OCI-LY7 (cell line): ENCODE results near the gene SCN8A. TPM values are rescaled to one million over a fixed set of nuclear protein-coding genes. Genes with fewer than 3 reads are reported as not detected.

Experiments
- BruUV-seq: library from RNA; stranded (reverse); fragments of 400-500 nt; replicated peaks from 2 replicates; lab custom pipeline; 2021; lab: Mats Ljungman, UMichigan
- CTCF ChIA-PET: fragments of 300-600 bp; sonication (Branson Sonifier 250); formaldehyde crosslinking; loops from one replicate; lab custom pipeline; 2022; ENCODE audit warnings: antibody characterized with exemption; ENCODE audit not compliant: unreplicated experiment; lab: Charles Lee
- POLR2A ChIA-PET: fragments of 300-600 bp; sonication (Branson Sonifier 250); formaldehyde crosslinking; loops from one replicate; lab custom pipeline; 2022; ENCODE audit warnings: antibody characterized with exemption; lab: Charles Lee
- DNase-seq: peaks from one replicate; pipeline ENCODE4 v3.0.0-alpha.2; 2015; ENCODE audit warnings: low spot score
- H2AFZ ChIP-seq: fragments of 200-600 bp; sonication (generic), shearing (Covaris generic); 2 replicates; pipeline ENCODE4 v1.6.1; 2014; ENCODE audit warnings: mild to moderate bottlenecking, antibody characterized with exemption, low read length, moderate library complexity
- H3K27ac ChIP-seq: fragments of 200-600 bp; sonication (generic); 2 replicates; pipeline ENCODE4 v1.5.1; 2014; ENCODE audit warnings: mixed run types, low read depth, mild to moderate bottlenecking, moderate library complexity, low read length, inconsistent platforms; ENCODE audit not compliant: poor library complexity, severe bottlenecking
- H3K36me3 ChIP-seq: fragments of 200-600 bp; sonication (generic); 2 replicates; pipeline ENCODE4 v1.6.1; 2014; ENCODE audit warnings: mild to moderate bottlenecking, antibody characterized with exemption, low read length, moderate library complexity, mixed read lengths; ENCODE audit not compliant: insufficient read depth
- H3K4me1 ChIP-seq: fragments of 200-600 bp; sonication (generic); 2 replicates; pipeline ENCODE4 v1.5.1; 2014; ENCODE audit warnings: mild to moderate bottlenecking, low read length; ENCODE audit not compliant: insufficient read depth, poor library complexity, severe bottlenecking
- H3K4me2 ChIP-seq: fragments of 200-600 bp; sonication (generic); 2 replicates; pipeline ENCODE4 v1.6.1; 2014; ENCODE audit warnings: mild to moderate bottlenecking, low read length
- H3K4me3 ChIP-seq: fragments of 200-600 bp; sonication (generic); 2 replicates; pipeline ENCODE4 v1.5.1; 2014; ENCODE audit warnings: mild to moderate bottlenecking, low read depth, low read length; ENCODE audit not compliant: poor library complexity, severe bottlenecking
- H3K79me2 ChIP-seq: fragments of 200-600 bp; sonication (generic); 2 replicates; pipeline ENCODE4 v1.6.1; 2016; ENCODE audit warnings: low read depth, mild to moderate bottlenecking, low read length, moderate library complexity, mixed read lengths; ENCODE audit not compliant: insufficient read depth
- H3K9me2 ChIP-seq: fragments of 200-600 bp; sonication (generic); 2 replicates; pipeline ENCODE4 v1.6.1; 2016; ENCODE audit warnings: mild to moderate bottlenecking, low read length, mixed read lengths; ENCODE audit not compliant: insufficient read depth
- H3K9me3 ChIP-seq: fragments of 200-600 bp; sonication (generic); 2 replicates; pipeline ENCODE4 v1.6.1; 2014; ENCODE audit warnings: mild to moderate bottlenecking, mixed run types, low read length, mixed read lengths
- H4K20me1 ChIP-seq: fragments of 200-600 bp; sonication (generic); 2 replicates; pipeline ENCODE4 v1.6.1; 2014; ENCODE audit warnings: mild to moderate bottlenecking, antibody characterized with exemption, low read length, moderate library complexity, mixed read lengths; ENCODE audit not compliant: insufficient read depth
- EZH2phosphoT487 ChIP-seq: fragments of 200-600 bp; sonication (generic); IDR thresholded peaks from 2 replicates; pipeline ENCODE4 v1.6.1; 2018; ENCODE audit warnings: low read depth, borderline replicate concordance, mild to moderate bottlenecking, mixed run types, antibody characterized with exemption, low read length, moderate library complexity, mixed read lengths
- intact Hi-C: fragments of 100-400 bp; cut with micrococcal nuclease; formaldehyde crosslinking; loops from one replicate; pipeline ENCODE4 v1.10.0; 2022; ENCODE audit not compliant: unreplicated experiment
- total RNA-seq, 2 experiments: library from RNA; depleted of rRNA in 1 of 2; stranded (reverse); fragments of >200 nt in 1 of 2; shearing (Covaris generic) in 1 of 2; gene quantifications; 2 replicates each; pipeline ENCODE4 v1.2.3, GENCODE V29; 2014 to 2022
- TF ChIP-seq, protein P1 (sequence below): fragments of 200-600 bp; sonication (generic); conservative IDR thresholded peaks from 2 replicates; pipeline ENCODE4 v1.5.1; 2014; ENCODE audit warnings: mild to moderate bottlenecking, antibody characterized with exemption, low read length, moderate library complexity, mixed read lengths

The SCN8A gene
- total RNA-seq, 2 experiments from 2014 or later: 0.88 to 2.6 TPM

GRCh38 chr12:51847643-51848325 is 256.8 kb downstream of the SCN8A start:
- Histone ChIP-seq H3K9me2 (no peaks in the 10 kb centered on the region), H3K27ac (no peak overlapping the region), H3K36me3 (no peaks in the 10 kb centered on the region), H3K4me2 (no peak overlapping the region), H3K4me1 (no peaks in the 10 kb centered on the region), H3K79me2 (no peaks in the 10 kb centered on the region), H3K4me3 (no peak overlapping the region), H3K9me3 (no peaks in the 10 kb centered on the region), H4K20me1 (no peaks in the 10 kb centered on the region), H2AFZ (no peak overlapping the region)
- no TSS peak for BruUV-seq
- no peak for TF ChIP-seq EZH2phosphoT487
- TF ChIP-seq, protein P1, sequence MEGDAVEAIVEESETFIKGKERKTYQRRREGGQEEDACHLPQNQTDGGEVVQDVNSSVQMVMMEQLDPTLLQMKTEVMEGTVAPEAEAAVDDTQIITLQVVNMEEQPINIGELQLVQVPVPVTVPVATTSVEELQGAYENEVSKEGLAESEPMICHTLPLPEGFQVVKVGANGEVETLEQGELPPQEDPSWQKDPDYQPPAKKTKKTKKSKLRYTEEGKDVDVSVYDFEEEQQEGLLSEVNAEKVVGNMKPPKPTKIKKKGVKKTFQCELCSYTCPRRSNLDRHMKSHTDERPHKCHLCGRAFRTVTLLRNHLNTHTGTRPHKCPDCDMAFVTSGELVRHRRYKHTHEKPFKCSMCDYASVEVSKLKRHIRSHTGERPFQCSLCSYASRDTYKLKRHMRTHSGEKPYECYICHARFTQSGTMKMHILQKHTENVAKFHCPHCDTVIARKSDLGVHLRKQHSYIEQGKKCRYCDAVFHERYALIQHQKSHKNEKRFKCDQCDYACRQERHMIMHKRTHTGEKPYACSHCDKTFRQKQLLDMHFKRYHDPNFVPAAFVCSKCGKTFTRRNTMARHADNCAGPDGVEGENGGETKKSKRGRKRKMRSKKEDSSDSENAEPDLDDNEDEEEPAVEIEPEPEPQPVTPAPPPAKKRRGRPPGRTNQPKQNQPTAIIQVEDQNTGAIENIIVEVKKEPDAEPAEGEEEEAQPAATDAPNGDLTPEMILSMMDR: no peak
- no peak for DNase-seq
- ChIA-PET CTCF (no interaction called here), POLR2A (no interaction called here)
- intact Hi-C loops: no loop called here

DNA sequence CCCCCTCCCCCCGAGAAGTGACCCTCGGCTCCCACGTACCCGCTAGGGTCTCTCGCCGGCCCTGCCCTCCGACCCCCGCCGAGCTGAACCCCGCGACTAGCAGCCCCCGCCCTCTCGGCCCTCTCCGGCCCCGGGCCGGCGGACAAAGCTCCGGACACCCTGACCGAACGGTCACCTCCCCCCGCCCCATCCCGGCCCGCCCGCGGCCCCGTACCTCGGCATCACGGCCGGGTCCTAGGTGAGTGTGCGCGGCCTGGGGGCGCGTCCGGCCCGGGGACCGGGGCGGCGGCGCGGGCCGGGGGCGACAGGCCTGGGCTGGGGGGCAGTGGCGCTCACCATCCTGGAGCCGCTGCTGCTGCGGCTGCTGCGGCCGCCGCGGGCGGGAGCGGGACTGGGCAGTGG is 257.3 kb downstream of the SCN8A start, which contains the start of gene FIGNL2:
Gene FIGNL2 (minus strand): TSS at position 393 of the 402 bp plus-strand sequence. CDS start 26,305 bp downstream, outside the sequence.
- Histone ChIP-seq H3K79me2 (no peaks in the 10 kb centered on the region), H3K4me3 (no peak within 1 kb of the TSS), H3K4me2 (no peak within 1 kb of the TSS), H3K9me2 (no peaks in the 10 kb centered on the region), H3K9me3 (no peaks in the 10 kb centered on the region), H3K36me3 (no peaks in the 10 kb centered on the region), H3K27ac (no peak within 1 kb of the TSS), H3K4me1 (no peaks in the 10 kb centered on the region), H4K20me1 (no peaks in the 10 kb centered on the region), H2AFZ (no peak within 1 kb of the TSS)
- ChIA-PET POLR2A (no interaction called here), CTCF (no interaction called here)
- TF ChIP-seq, protein P1: no peak
- no peak for TF ChIP-seq EZH2phosphoT487
- DNase-seq: no peak
- intact Hi-C loops: no loop called here
- no TSS peak for BruUV-seq
